Cerebellar nuclear complex (tissue), 1 donor: Measurements from ENCODE around the gene SMTNL2.

Experiments used
- DNase-seq, 2 experiments: peaks; one replicate each; lab custom pipeline; 2025; lab: John Stamatoyannopoulos, UW

SMTNL2 gene

DNA sequence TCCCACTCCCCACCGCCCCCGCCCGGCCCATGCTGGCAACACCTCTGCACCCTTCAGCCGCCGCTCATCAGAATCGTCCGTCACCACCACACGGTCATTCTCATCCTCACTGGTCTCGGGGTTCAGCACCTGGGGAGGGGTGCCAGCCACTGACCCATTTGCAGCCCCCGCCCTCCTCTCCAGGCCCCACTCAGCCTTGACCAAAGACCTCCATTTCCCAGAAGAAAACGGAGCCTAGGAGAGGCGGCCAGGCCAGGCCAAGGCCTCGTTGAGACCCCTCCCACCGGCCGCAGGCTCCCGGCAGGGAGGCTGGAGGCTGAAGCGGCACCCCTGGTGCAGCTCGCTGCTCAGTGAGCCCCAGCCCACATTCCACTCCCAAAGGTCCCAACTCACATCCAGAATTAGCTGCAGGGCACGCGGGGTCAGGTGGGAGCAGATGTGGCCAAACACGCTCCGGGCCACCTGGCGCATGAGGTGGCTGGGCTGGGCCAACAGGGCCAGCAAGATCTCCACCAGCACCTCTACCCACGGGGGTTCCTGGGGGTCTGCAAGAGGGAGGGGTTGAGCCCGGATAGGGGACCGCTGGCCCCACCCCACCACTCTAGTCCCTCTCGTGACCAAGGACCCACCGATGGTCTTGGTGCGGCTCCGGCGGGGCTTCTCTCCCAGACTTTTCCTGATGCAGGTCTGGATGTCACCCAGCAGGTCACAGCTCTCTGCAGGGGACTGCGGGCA is 38.9 kb upstream of the SMTNL2 start:
- DNase-seq, result no peak

DNA sequence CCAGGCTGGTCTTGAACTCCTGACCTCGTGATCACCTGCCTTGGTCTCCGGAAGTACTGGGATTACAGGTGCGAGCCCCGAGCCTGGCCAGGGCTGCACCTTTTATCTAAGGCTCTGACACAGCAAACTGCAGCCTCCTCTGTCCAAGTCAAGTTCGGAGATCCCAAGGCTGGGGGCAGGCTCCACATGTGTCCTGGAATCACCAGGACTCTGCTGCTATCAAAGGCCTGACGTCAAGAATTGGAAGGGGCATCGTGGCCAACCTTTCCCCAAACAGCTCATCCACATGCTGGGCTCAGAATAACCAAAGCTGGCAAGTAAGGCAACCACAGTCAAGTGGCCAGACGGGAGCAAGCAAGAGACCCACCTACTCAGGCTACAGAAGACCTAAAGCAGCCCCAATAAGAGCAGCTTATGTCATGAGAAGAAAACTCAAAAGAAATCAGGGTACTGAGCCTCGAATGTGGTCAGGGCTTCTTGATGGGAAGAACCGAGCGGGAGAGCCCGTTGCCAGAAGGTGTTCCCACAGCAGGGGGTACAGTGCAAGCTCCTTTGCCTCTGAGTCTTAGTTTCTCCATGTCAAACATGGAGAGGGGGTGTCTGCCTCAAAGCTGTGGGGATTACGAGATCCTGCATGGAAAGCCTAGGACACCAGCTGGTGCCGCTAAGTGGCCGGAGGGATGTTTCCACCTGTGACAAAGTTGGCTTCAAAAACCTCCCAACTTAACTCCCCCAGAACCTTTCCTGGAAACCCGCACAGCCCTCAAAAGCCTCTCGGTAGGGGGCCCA is 37.0 kb upstream of the SMTNL2 start:
- no peak for DNase-seq

DNA sequence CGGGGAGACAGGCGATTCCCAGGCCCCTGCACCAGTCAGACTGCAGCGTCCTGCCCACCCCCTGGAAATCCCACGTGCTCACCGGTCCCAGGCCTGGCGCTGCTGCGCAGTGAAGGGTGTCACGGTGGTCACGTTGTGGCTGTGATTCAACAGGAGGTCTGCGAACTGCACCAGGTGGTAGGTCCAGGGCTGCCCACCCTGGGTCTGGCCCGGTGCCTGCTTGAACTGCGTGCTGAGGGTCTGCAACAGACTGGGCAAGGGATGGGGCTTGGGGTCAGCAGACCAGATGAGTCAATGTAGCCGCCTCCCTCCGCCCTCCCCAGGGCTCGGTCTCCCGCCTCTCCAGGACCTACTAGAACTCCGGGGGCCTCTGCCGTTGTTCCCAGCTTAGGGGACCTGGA is 36.3 kb upstream of the SMTNL2 start:
- DNase-seq, result no peak

DNA sequence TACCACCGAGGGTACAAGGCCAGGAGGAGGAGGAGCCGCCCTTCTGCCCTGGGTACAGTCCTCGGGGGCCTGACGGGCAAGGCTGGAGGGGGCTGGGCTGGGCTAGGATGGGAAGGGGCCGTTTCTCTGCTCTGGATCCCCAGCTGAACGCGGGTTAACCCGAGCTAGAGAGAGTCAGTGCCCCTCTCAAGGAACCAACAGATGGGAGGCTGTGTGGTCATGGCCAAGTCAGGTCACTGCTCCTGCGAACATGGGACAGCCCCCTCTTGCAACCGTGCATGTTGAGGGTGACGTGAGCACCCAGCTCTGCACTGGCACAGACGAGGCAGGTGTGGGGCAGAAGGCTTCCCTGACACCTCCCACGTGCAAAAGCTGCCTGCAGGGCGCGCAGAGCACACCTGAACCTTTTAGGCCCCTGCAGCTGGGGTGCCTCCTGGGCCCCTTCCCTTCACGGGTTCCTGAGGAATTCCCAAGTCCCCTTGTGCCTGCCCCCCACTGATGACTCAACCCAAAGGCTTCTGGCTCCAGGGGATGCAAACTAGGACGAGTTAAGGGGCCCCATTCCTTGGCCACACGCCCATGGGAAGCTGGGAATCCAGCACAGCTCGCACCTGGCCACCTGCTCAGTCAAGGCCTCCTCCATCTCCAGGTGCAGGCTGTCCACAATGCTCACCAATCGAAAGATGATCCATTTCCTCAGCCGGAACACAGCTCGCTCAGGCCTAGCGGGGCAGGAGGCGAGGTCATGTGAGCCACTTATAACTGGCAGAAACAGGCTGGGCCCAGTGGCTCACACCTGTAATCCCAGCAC is 35.4 kb upstream of the SMTNL2 start:
- DNase-seq, result no peak

DNA sequence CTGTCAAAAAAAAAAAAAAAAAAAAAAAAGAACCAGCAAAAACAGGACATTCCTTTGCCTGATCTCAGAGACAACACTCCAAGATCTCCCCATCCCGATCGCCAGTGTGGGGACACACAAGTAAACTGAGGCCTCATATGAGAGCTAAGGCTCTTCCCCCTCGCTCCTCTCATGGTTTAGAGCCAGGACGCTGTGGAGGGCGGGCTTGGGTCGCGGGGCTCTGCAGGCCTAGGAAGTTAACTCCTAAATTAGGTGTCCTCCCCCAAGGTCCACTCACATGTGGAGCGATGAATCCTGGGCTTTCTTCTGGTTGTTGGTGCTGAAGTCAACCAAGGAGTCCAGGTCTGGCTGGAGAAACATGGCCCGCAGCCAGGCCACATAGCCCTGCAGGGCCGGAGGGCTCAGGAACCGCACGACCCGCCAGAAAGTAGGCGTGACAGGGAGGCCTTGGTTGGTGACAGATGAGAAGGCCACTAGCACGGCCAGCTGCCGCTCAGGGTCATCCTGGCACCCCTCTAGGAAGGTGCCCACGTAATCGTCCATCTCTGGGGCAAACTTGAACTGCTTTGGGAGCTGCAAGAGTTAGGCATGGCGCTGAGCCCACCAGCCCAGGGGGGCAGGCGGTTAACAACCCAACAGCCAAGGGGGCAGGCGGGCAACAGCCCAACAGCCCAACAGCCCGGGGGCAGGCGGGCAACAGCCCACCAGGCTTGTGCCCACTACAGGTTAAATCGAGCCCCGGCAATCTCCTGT is 34.4 kb upstream of the SMTNL2 start:
- no peak for DNase-seq

DNA sequence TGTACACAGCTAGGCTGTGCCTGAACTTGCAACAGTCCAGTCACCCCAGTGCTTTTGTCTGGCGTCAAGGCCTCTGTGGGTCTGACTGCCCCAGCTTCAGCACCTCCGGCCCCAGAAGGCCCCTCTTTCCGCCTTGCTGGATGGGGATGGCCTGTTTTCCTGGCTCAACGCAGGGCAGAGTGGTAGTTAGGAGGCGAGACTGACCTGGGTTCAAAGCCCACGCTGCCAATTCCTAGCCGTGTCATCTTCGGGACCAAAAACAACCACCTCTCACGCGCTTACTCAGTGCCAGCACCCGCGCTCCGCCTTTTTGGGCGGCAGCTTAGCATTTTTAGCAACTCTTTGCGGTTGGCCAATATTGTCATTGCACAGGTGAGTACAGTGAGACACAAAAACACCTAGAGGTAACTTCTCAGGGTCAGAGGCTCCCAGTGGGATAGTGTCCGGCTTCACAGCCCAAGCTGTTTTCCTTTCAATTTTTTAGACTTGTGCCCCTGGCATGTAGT is 33.7 kb upstream of the SMTNL2 start:
- DNase-seq, result no peak

DNA sequence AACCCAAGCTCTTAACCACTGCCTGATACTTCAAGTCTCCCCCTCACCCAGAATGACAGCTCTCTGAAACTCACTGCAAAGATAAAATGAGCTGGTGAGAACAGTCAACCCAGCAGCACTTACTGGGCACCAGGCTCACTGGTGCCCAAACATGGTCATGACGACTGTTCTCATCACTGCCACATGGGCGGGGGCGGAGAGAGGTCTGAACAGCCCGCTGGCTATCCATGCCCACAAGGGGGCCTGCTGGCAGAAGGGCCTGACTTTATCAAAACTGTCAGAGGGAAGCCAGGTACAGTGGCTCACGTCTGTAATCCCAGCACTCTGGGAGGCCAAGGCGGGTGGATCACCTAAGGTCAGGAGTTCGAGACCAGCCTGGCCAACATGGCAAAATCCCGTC is 33.2 kb upstream of the SMTNL2 start:
- DNase-seq, result no peak

DNA sequence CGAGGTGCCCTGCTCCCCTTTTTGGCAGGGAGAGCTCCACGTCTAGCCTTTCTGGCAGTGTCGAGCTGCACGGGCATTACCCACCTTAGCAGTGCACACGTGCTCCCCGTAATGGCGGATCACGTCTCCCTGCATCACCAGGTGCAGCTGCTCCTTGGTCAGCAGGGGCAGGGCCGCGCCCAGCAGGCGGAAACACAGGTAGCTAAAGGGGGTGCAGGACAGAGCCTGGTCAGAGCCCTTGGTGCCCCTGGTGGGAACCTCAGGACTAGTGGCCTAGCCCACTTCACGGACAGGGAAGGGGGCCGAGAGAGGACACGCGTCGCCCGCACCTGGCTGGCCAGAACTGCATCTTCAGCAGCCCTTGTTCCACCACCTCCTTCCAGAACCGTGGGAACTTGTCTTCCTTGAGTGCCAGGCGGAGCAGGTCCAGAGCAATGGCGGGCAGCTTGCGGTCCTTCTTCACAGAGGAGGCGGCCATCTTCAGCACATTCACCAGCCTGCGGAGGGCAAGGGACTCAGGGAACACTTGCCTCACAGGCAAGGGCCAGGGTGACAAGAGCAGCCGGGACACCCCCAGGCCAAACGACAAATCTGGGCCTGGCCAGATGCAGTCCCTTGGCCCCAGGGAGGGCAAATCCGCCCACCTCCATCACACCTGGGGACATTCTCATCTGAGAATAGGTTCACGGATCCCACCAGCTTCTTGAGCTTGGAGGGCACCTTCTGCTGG is 32.4 kb upstream of the SMTNL2 start:
- DNase-seq, result no peak

DNA sequence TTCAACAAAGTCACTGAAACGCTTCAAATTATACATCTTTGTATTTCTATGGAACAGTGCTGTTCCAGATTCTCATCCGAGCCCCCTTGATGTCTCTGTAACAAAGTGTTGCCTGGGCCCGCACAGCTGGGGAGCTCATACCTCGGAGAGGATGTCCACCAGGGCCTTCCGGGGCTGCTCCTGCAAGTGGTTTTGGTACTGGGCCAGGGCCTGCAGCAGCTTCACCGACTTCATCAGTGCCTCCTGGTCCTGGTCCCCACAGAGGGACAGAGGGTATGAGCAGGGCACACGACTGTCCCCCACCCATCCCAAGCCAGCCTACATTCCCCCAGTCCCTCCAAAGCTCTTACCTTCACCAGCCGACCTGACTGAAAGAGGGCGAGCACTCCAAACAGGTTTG is 30.7 kb upstream of the SMTNL2 start:
- DNase-seq, result no peak

DNA sequence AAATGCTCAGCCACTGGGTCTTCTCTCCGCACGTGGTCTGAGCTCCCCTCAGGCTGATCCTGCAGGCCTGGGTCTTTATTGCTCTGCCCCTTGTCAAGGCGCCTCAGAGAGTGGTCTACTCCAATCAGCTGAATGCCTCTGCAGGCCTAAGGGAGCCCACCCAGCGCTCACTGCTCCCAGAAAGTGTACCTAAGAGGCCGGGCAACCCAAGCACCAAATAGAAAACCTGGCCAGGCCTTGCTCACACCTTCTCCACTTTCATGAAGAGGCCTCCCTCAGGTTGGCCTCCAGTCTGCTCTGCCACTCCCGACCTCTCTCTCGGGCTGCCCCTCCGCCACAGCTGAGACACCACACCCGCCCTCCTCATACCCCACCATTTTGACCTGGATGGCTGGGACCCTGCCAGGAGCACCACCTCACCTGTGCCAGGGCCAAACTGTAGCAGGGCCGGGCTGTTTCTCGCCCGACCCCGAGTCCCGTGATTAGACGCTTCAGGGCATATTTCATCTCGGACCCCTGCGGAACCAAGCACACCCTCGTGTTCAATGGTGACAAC is 29.8 kb upstream of the SMTNL2 start:
- no peak for DNase-seq

DNA sequence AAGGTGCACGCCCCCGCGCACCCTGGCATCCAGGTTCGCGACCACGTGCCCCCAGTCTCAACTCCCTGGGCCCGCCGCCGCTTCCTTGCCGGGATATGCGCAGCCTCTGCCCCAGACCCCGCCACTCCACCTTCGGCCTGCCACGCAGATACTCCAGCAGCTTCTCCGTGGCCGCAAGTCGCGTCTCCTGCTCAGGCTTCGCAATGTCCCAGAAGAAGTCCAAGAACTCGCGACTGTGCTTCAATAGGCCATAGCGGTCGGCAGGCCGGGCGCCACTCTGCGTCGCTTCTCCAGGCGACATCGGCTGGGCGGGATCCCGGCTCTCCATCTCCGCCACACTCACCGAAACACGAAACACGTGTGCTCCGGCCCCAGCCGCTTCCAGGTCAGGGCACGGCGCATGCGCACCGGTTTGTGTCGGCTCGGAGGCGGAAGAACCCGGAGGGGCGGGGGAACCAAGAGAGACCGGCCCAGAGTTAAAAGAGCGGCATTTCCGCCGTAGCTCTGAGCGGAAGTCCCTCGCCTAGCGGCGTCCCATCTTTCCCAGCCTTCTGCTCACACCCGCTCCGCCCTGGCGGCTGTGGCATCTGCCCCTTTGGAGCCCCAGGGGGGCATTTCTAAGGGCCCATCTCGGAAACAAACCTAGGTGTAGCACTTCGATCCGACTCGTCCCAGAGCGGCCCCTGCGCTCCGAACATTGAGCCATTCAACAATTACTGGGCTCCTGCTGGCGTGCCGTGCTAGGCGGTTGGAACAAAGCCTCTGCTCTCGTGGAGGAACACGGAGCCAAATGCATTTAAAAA is 29.1 kb upstream of the SMTNL2 start, which contains the start of gene MYBBP1A:
TSS of gene MYBBP1A (minus strand) at position 388 of the 803 bp plus-strand sequence. CDS start at position 328, 60 bp downstream.
- DNase-seq, result peak in 1 of 2 experiments; percentile 80

DNA sequence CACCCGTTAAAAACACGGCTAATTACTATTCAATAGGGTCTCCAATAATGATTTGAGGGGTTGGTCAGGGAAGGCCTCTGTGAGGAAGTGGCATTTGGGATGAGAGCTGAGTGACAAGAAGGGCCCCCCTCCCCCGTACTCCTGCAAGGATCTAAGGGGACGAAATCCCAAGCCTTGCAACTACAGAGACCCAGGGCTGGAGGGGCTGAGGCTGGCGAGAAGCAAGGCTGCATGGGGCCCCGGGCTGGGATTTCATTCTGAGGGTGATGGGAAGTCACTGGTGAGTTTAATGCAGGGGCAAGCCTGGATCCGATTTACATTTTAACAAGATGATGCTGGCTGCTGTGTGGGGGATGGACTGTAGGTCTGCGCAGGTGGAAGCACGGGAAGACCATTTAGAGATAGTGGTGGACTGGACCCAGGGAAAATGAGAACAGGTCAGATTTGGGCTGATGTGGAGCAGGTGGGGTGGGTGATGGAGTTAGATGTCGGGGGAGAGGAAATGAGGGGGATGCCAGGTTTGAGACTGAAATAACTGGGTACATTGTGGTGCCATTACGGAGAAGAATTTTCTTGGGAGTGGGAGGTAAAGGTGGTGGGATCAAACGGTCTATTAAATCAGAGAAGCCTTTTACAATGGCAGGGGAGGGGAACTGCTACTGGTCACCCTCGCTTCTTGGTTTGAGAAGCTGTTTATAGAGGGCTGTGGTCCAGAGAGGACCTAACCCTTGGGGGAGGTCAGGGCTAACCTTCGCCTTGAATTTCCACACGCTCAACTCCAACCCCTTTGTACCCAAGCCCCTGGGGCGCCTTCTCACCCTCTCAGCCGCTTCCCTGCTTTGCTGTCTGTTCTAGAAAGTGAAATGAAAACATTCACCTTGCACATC is 28.2 kb upstream of the SMTNL2 start:
- no peak for DNase-seq

DNA sequence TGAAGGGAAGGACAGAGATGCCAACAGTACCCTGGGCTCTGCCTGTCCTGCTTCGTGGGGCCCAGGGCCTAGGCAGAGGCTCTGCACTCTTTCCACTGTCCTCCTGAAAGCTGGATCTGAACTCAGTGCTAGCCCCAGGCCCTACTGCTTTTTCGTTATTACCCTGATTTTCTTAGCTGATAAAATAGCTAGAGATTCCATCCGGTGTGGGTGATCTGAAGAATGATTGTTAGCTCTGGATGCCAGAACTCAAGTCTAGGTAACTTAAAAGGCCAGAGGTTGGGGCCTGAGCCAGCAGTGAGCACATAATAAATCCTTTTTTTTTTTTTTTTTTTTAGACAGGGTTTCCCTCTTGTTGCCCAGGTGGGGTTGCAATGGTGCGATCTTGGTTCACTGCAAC is 27.3 kb upstream of the SMTNL2 start:
- no peak for DNase-seq

DNA sequence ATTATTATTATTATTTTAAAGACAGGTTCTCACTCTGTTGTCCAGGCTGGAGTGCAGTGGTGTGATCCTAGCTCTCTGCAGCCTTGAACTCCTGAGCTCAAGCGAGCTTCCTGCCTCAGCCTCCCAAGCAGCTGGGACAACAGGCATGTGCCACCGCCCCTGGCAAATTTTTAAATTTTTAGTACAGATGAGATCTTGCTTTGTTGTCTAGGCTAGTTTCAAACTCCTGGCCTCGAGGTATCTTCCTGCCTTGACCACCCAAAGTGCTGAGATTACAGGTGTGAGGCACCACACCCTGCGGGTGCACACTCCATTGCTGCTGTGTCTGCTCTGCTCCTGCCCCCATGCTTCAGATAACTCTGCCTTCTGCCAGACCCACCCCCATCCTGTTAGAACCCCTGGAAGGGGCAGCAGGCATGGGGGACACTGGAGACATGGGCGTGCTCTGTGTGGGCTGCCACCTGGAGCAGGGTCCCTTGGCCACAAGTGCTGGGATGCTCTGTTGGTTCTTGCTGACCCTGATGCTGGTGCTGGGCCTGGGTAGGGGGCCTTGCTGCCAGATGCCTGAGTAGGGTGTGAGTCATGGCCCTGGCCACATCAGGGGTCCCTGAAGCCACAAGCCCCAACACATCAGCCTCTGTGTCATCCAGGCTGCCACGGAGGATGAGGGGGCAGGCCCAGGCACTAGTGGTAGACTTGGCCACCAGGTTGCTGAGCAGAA is 26.5 kb upstream of the SMTNL2 start:
- DNase-seq, result no peak

DNA sequence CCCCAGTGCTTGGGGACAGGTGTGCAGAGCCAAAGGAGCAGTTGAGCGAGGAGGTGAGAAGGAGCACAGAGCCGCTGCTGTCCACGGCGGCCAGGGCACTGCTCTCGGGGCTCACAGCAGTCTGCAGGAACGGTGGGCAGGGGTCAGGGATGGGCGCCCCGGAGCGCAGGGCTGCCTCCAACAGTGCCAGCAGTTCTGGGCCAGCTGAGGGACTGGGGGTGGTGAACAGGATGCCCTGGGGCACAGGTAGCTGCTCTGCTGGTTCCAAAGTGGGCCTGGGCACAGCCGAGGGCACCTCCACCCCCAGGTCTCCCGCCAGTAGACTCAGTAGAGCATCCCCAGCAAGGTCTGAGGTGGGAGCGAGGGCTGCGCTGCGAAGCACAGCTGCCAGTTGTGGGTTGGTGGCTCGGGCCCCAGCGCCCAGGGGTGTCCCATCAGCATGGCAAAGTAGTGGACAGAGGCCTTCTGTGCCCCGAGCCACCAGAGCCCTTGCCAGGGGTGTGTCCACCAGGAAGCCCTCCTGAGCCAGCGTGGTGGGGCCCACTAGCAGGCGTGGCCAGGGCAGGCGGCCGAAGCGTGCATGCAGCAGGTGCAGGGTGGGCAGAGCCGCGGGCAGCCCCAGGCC is 25.9 kb upstream of the SMTNL2 start:
- no peak for DNase-seq

DNA sequence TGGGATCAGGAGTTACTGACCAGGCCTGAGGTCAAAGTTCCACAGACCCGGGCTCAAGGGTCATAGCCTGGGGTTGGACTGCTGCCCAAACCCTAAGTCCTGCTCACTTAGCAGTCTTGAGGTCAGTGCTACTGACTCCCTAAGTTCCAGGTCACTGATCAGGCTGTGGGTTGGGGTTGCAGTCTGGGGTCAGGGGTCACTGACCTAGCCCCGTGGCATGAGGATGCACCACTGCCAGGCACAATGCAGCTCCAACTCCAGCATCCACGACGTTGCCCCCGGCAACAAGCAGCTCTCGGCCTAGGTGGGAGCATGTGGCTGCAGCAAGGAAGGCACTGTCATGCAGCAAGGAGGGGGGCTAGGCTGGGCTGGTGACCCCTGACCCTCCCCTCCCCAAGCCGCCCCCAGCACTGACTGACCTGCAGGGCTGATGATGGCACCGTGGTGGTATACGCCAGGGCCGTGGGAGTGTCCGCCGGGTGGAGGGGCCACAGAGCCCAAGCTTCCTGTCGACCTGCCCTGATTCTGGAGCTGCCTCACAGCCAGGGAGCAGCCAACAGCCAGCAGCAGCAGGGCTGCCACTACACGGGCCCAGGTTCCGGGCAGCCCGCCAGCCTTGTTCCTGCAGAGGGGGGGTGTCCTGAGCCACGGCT is 25.1 kb upstream of the SMTNL2 start:
- no peak for DNase-seq

DNA sequence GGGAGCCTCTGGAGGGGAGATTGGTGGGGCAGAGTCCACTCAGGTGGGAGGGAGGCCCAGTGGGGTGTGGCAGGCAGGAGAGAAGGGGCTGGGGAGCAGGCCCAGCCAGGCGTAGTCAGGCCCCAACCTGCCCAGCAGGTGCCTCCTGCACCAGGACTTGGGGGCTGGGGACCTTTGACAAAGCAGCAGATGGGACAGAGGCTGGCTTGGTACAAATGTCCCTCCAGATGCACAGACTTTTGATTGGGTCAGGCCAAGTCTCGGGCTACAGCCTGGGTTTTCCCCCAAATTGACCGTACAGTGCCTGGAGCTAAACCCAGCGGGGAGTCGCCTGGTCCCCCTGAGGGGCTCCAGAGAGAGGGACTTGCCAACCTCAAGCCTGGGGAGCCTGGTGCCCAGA is 24.4 kb upstream of the SMTNL2 start:
- no peak for DNase-seq
